ENCODE results near the gene ZNF575.

- TF ChIP-seq CTCF (conservative IDR thresholded peaks at IDR 0.05) = no peak
- TF ChIP-seq ZFX (IDR thresholded peaks at IDR 0.05) = no peak
Observed at GRCh38 chr19:43532571-43532961, 422 bp upstream of the ZNF575 start.

All from C4-2B (cell line).